HG03575 (cell line): ENCODE data around the gene TSHZ1.

Experiments
- ATAC-seq: cut with Tn5 transposase; IDR thresholded peaks from one replicate; pipeline ENCODE4 v1.9.1; 2021; ENCODE audit not compliant: unreplicated experiment, insufficient number of reproducible peaks, low FRiP score; ENCODE audit errors: extremely low read depth

Gene TSHZ1

GRCh38 chr18:75210274-75211001 is at the start of gene TSHZ1:
Gene TSHZ1 (plus strand): TSS chr18:75210797. CDS start chr18:75211877, 1,080 bp downstream.
- ATAC-seq: peak; percentile 56

GRCh38 chr18:75161256-75162028 is 49.2 kb upstream of the TSHZ1 start:
- no peak for ATAC-seq

- ATAC-seq: no peak
Measured at GRCh38 chr18:75162467-75162866, 48.1 kb upstream of the TSHZ1 start.

GRCh38 chr18:75162978-75163377 is 47.6 kb upstream of the TSHZ1 start:
- ATAC-seq: no peak

GRCh38 chr18:75163736-75164135 is 46.9 kb upstream of the TSHZ1 start:
- ATAC-seq: no peak

GRCh38 chr18:75164479-75164878 is 46.1 kb upstream of the TSHZ1 start:
- ATAC-seq: no peak

GRCh38 chr18:75165926-75166325 is 44.7 kb upstream of the TSHZ1 start:
- ATAC-seq: no peak

- ATAC-seq: no peak
Measured at GRCh38 chr18:75167137-75167536, 43.5 kb upstream of the TSHZ1 start.

- ATAC-seq: no peak
Measured at GRCh38 chr18:75167759-75168618, 42.6 kb upstream of the TSHZ1 start.

- no peak for ATAC-seq
Measured at GRCh38 chr18:75168619-75169018, 42.0 kb upstream of the TSHZ1 start.

GRCh38 chr18:75169411-75169810 is 41.2 kb upstream of the TSHZ1 start:
- no peak for ATAC-seq

GRCh38 chr18:75170022-75170789 is 40.4 kb upstream of the TSHZ1 start:
- no peak for ATAC-seq

GRCh38 chr18:75170916-75171315 is 39.7 kb upstream of the TSHZ1 start:
- no peak for ATAC-seq

GRCh38 chr18:75172299-75173124 is 38.1 kb upstream of the TSHZ1 start:
- ATAC-seq: peak; percentile 7

GRCh38 chr18:75173125-75173432 is 37.5 kb upstream of the TSHZ1 start:
- peak; percentile 99 for ATAC-seq

- no peak for ATAC-seq
Measured at GRCh38 chr18:75173738-75174137, 36.9 kb upstream of the TSHZ1 start.

GRCh38 chr18:75176849-75177248 is 33.7 kb upstream of the TSHZ1 start:
- ATAC-seq: no peak

- ATAC-seq: no peak
Measured at GRCh38 chr18:75178376-75178775, 32.2 kb upstream of the TSHZ1 start.
